WERI-Rb-1 (cell line): Measurements from ENCODE around the gene RPTOR.

Experiments
- DNase-seq: peaks from one replicate; pipeline ENCODE4 v3.0.0-alpha.2; 2020
- H3K27ac ChIP-seq: fragments of 250-450 bp; sonication (Bioruptor Pico); 2 replicates; pipeline ENCODE4 v1.5.1; 2020; ENCODE audit warnings: mild to moderate bottlenecking, moderate library complexity
- H3K27me3 ChIP-seq: fragments of 250-450 bp; sonication (Bioruptor Pico); 2 replicates; pipeline ENCODE4 v1.5.1; 2021; ENCODE audit warnings: mild to moderate bottlenecking, low read depth, moderate library complexity; ENCODE audit not compliant: insufficient read depth, severe bottlenecking
- H3K36me3 ChIP-seq: fragments of 250-450 bp; sonication (Bioruptor Pico); 2 replicates; pipeline ENCODE4 v1.5.1; 2020; ENCODE audit warnings: mild to moderate bottlenecking, moderate library complexity
- H3K4me3 ChIP-seq: 2 replicates; pipeline ENCODE4 v1.5.1; 2011; ENCODE audit warnings: low read depth, mild to moderate bottlenecking, control low read depth, low read length
- H3K9me3 ChIP-seq: fragments of 250-450 bp; sonication (Bioruptor Pico); 2 replicates; pipeline ENCODE4 v1.5.1; 2021; ENCODE audit warnings: mild to moderate bottlenecking, moderate library complexity; ENCODE audit not compliant: severe bottlenecking
- CTCF ChIP-seq: IDR thresholded peaks from 2 replicates; pipeline ENCODE4 v1.5.1; 2011; ENCODE audit warnings: low read depth, mild to moderate bottlenecking, control low read depth, inconsistent platforms, low read length

Gene RPTOR

DNA sequence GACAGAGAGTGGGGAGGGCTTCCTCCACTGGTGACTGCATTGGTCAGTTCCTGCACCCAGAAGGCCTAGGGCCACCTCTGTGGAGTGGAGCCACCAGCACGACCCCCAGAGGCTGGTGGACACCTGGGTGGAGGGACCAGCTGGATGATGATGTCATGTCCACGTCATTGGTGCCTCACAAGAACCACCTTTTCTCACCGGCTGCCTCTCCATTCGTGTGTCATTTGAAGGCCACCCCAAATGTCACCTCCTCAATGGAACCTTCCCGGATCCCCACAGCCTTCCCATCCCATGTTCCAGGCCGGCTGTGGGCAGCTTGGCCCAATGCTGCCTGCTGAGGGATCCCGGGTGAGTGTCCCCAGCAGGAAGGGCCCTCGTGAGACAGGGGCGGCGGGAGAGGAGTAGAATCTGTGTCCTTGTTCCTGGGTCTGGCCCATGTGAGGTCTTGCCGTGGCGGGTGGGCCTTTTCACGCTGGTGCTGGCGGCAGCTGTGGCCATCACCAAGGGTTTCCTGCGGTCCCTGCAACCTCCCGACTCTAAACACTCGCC is 437.9 kb downstream of the RPTOR start:
- DNase-seq = no peak
- Histone ChIP-seq H3K4me3 (no peak overlapping the region), H3K9me3 (peaks cover 3% of the 10 kb centered on the region), H3K36me3 (no peaks in the 10 kb centered on the region), H3K27me3 (no peaks in the 10 kb centered on the region), H3K27ac (no peak overlapping the region)
- TF ChIP-seq CTCF = no peak

- TF ChIP-seq CTCF = no peak
- no peak for DNase-seq
- Histone ChIP-seq H3K36me3 (no peaks in the 10 kb centered on the region), H3K27ac (no peak overlapping the region), H3K4me3 (no peak overlapping the region), H3K27me3 (no peaks in the 10 kb centered on the region), H3K9me3 (peaks cover 3% of the 10 kb centered on the region)
Measured at GRCh38 chr17:80983545-80983944, 438.9 kb downstream of the RPTOR start.

DNA sequence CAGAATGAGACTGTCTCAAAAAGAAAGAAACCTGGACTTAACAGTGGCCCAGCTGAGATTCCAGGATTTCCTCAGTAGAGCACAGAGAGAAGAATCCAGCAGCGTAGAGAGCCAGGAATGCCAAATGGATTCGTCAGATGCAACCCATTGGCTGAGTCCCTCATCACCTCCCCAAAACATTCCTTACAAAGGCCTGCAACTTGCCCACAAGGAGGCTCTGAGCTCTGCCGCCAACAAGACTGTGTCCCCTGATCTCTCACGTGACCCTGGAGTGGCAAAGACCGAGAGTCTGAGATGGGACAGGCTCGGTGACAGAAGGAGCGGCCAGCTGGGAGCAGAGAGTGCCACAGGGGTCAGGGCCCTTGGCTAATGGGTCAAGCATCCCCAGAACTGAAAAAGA is 440.1 kb downstream of the RPTOR start:
- no peak overlapping the region for H3K4me3 ChIP-seq
- DNase-seq = no peak
- no peaks in the 10 kb centered on the region for H3K27me3 ChIP-seq

GRCh38 chr17:80986046-80986445 is 441.4 kb downstream of the RPTOR start:
- Histone ChIP-seq H3K27me3 (no peaks in the 10 kb centered on the region), H3K4me3 (no peak overlapping the region), H3K36me3 (no peaks in the 10 kb centered on the region), H3K27ac (peak overlapping the region; percentile 12), H3K9me3 (peaks cover 3% of the 10 kb centered on the region)
- peak; percentile 80 for DNase-seq
- no peak for TF ChIP-seq CTCF

More for the DNA sequence above, 440.1 kb downstream of the RPTOR start:
- Histone ChIP-seq H3K36me3 (no peaks in the 10 kb centered on the region), H3K9me3 (peaks cover 3% of the 10 kb centered on the region), H3K27ac (no peak overlapping the region)
- TF ChIP-seq CTCF = no peak

- no peak for TF ChIP-seq CTCF
- Histone ChIP-seq H3K36me3 (no peaks in the 10 kb centered on the region), H3K27ac (no peak overlapping the region), H3K4me3 (no peak overlapping the region), H3K9me3 (peaks cover 3% of the 10 kb centered on the region), H3K27me3 (no peaks in the 10 kb centered on the region)
- DNase-seq = no peak
Measured at GRCh38 chr17:80986816-80987475, 442.3 kb downstream of the RPTOR start.
